Cortex of kidney (tissue), 1 donor: ENCODE measurements around the gene ARMS2.

Experiments
- DNase-seq: peaks from one replicate; lab custom pipeline; 2025; lab: John Stamatoyannopoulos, UW

ARMS2 gene

DNA sequence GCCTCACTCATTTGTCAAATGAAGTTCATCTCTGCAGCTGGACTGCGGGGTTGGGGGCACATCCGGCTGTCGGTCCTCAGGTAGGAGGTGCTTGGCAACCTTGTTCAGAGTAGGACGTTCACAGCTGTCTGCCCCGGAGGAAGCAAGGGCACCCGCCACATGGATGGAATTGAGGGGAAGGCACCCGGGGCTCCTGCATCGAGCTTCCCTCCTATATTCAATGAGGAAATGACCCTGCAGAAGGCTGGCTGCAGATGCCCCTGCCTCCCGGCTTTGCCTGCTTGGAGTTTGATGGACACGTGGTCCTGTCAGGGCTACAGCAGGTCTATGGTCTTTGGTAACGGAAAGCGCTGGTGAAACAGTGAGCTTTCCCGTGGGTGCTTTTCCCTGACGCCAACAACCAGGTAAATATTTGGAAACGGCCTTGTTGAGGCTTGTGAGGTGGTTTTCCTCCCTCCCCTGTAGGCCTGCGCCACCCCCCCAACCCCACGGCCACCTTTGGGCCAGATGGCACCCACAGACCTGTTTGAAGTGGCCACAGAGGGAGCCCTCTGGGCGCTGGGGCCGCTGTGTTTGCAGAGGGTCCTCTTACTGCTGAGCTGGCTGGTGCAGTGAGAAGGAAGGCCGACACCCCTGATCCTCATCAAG, 39.8 kb downstream of the ARMS2 start:
- no peak for DNase-seq

DNA sequence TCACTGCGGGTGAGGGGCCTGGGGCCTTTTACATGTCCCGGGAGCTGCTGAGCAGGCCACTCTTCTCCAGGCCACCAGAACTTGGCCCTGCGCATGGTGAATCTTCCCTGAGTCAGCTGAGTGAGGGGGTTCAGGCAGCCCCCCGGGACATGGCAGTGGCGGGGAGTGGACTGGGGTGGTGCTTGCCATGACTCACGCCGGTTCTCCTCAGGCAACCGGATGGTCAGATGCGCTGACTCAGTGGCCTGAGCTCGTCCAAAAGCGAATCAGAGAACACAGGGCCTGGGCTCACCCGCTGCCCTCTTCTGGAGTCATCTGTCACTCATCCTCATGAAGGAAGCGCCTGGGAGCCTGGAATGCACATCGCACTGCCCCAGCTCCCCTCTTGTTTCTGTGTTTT, 40.4 kb downstream of the ARMS2 start:
- no peak for DNase-seq

DNA sequence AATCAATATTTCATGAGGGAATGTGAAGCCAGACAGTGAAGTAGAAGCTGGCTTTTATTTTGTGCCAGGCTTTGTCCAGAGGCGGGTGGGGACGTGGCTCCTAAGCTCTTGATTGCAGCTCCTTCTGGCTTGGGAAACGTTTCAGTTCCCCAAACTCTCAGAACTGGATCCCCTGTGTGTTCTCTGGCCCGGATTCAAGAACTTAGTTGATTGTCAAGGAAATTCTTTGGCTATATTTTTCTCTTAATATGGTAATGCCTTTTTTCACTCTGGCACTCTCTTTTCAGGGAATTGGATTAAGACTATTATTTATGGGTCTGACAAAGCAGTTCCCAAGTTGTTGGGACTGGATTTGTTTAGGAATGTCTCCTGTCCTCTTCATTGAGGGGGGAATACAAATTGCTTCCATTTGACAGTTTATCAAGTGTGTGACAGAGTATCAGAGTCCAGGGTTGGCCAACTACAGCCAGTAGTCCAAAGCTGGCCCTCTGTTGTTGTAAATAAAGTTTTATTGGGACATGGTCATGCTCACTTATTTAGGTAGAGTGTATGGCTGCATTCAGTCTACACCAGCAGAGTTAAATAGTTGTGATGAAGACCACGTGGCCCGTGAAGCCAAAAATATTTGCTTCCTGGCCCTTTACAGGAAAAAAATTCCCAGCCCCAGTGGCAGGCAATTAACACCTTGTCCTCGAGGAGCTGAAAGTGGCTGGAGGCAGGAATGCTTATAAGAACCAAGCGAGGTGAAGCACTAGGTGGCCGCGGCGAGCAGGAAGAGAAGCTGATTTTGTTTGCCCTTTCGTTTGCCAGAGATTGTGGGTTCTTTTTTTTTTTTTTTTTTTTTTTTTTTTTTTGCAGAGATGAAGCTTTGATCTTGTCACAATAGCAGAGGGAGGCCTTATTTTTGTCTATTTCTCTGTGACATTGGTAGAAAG, 41.2 kb downstream of the ARMS2 start:
- DNase-seq: no peak

DNA sequence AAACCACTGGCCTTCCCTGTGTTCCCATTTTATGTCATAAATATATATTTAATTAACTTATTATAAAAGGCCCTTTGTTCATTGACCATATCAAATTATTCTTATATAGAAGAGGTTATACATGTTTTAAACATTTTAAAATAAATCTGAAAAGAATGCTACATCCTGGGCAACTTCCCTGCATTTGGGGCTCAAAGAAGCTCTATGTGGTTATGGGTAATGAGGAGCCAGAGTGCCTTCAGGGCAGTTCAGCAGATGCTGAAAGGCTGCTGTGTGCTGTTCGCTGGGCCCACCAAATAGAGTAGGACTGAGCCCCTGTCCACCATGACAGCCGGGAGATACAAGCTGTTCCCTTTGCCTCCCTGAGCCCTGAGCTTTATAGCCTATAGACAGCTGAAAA, 42.8 kb downstream of the ARMS2 start:
- DNase-seq: no peak

DNA sequence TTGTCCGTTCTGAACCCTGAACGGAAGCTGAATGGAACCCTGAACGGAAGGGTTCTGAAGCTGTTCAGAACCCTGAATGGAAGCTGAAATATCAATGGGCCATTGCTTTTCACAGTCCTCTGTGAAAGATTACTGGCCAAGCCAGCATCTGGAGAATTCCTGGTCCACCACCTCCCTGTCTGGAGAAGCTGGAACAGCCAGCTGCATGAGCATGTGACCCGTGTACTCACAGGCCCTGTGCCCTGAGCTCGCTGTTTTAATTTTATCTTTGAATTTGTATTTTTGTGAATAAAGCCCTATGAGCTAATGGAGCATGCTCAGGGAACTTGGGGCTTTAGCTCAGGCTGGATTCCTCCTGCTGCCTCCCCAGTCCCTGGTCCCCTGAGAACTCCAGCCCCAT, 44.1 kb downstream of the ARMS2 start:
- no peak for DNase-seq

DNA sequence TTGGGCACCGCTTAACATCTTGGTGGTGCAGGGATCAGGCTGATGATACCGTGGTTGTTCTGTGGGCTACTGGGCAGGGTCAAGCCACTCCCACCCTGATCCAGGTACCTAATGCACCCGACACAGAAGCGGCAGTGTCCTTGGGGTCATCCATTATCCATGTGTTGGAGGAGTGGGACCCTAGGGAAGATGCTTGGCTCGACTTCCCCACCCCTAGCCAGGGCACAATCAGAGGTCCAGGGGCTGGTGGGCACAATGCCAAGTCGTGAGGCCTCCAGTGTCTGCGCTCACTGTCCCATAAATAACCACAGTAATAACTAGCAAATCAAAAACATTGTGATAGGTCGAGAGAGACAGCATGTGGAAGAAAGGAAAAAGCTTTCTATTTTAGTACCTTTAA, 44.6 kb downstream of the ARMS2 start:
- no peak for DNase-seq

DNA sequence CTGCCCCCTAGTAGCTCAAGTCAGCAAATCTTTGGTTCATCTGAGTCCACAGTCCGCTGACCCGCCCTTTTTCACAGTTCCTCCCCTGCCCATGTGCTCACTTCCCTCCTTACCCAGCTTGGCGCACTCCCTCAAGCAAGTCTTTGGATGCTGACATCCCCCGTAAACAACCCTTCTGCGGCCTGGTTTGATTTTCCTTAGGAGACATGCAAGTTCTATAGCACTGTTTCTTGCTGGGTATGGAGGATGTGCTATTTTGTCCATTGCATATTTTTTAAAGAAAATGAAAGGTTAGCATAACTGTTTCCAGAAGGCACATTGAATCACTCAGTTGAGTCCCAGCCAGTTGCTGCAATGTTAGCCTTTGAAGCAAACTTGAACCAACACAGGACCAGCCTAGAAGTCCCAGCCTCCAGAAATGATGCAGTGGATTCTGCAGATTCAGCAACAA, 45.1 kb downstream of the ARMS2 start:
- DNase-seq: no peak

DNA sequence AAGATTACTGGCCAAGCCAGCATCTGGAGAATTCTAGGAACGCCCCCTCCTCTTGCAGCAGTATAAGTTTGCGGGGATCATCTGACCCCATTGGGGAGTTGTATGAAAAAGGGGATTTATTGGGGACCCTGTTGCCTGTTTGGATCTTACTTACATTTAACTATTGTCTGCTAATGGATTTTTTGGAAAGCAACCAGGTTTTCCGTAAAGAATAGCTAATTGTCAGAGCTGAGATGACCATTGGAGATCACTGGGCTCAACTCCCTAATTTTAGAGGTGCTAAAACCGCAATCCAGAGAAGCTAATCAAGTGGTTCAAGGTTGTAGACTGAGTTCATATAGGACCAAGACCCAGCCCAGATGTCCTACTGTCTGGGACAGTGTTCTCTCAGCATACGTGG, 45.7 kb downstream of the ARMS2 start:
- DNase-seq: no peak

DNA sequence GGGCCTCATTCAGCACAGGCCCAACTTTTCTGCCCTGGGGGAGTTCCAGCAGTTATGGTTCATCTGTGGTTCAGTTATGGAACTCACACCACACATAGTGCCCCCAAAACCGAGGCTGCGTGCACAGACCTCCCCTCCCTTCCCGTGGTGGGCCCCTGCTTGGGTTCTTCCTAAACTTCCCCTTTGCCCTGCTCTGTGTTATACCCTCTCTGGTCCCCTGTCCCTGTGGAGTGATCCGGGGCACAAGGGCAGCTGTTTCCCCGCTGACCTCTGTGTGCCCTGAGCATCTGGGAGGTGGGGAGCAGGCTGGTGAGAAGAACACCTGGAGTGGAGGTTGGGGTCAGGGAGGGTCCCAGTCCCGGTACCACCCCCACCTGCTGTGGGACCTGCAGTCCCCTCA, 46.3 kb downstream of the ARMS2 start:
- no peak for DNase-seq

DNA sequence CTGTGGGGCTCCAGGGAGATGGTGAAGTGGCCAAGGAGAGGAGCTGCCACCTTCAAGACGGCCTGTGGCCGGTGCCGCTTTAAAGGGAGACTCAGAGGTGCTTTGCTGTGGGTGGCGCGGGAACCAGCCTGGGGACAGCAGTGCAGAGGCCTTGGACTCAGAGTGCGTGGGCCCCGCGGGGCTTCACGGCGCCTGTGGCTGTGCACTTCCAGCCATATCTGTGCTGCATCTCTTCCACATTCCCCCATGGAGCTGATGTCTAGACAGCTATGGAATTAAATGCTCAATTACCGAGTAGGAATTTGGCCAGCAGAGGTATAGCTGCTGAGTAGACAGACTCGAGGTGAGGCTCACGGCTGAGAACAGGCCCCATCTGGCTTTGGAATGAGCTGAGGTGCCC, 48.6 kb downstream of the ARMS2 start:
- DNase-seq: no peak

DNA sequence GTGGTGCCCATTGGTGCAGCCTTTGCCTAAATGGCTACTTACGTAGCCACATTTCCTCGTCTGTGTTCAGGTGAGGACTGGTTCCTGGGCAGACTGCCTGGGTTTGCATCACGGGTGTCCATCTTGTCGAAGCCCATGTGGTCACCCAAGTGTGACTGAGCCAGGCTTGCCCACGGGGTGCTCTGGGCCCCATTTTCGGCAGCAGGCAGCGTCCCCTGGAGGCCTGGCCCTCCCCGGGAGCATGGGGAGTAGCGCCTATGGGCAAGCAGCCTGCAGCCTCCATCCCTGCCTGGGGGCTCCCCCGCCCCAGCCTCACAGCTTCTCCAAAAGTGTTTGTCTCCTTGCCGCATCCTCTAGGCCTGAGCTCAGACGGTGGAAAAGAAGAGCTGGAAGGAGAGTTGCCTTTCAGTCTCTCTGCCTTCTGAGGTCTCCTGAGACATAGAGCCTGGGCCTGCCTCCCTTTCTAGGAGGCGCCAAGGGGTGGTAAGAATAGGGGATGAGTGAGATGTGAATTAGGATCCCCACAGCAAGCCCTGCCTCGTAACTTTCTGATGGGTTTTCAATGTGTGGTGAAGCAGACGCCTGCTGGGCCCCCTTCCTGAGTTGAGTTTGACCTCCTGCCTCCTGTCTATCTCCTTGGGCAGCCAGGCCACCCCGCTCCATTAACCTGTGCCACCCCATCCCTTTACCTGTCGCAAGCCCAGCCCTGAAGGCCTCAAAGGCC, 49.6 kb downstream of the ARMS2 start:
- DNase-seq: no peak

DNA sequence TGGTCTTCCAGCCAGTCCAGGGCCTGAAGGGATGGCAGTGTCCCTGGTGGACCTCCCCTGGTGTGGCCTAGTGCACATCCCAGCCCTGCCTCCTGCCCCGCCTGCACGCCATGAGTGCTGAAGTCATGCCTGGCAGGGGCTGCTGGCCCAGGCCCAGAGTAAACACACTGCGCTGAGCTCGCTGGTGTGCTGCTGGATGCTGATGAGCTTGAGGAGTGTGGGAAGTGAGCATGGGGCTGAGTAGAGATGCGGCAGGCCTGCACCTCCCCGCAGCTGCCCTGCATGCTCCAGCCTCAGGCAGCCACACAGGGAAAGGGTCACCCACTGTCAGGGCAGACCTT, 50.1 kb downstream of the ARMS2 start:
- DNase-seq: no peak

DNA sequence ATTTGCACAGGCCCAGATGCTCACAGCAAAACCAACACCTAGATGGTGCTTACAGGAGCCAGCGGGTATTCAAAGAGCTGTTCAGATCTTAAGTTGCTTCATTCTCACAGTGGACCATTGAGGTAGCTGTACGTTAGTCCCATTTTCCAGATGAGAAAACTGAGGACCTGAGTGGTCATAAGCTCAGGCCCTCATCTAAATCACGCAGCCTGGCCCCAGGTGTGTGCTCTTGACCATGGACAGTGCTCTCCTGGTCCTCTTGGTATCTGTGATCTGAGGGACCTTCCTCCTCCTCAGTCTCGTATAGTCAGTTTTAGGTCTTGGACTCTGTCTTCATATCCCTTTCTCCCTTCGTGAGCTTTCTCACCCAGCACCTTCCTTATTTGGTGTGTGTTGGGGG, 50.6 kb downstream of the ARMS2 start:
- no peak for DNase-seq

DNA sequence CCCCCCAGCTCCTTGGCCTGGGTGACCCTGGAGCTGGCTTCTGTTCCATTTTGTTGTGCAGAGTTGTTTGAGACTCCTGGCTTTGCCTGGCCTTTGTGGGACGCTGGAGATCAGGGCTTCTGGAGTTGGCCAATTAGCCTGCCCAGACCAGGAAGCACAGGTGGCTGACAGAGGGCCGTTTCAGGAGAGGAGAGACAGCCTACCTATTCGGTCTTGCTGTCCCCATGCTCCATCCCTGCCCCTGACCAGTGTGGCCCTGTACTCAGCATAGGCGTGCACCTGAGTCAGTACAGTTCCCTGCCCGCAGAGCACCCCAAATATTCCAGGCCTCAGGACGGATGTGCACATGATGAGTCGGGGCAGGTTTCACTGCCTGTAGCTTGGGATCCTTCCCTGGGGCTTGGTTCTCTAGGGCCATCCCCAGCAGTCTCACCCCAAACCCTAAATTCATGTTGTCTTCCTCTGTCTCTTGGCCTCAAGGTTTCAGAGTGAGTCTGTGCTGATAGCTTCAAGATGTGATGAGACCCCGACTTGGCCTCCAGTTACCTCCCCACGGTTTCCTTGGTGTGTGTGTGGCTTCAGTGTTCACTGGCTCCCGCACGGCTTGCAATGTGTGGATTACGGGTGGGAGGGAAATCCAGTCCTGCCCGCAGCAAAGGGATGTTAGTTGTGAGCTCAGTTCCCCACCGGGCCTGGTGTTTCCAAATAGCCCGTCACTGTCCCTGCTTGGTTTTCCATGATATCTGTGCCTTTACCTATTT, 51.6 kb downstream of the ARMS2 start:
- no peak for DNase-seq
